Frontal cortex (tissue), 4 donors: ENCODE measurements around the gene TMPRSS9. TPM values are rescaled to one million over a fixed set of nuclear protein-coding genes. Genes with fewer than 3 reads are reported as not detected.

ENCODE experiments used
- DNase-seq, 2 donors: peaks; one replicate each; pipeline ENCODE4 v3.0.0; 2012; ENCODE audit warnings: low spot score in 2 of 2
- FAIRE-seq: peaks from 2 replicates; lab custom pipeline; 2012; peaks lifted over from hg19 to GRCh38; lab: Jason Lieb, UNC
- total RNA-seq: library from RNA; depleted of rRNA; stranded (reverse); fragments of >200 nt; gene quantifications from one replicate; pipeline ENCODE4 v1.2.3, GENCODE V29; 2014
- donor health status: control.
- donor health status: control.
- donor health status: control.

Gene TMPRSS9
- total RNA-seq, 1 donor from 2014 or later: 0.41 TPM

GRCh38 chr19:2427429-2428320 lies 67.6 kb downstream of the TMPRSS9 start, which contains the start of gene TIMM13:
Gene TIMM13 (minus strand): TSS chr19:2427586. CDS start chr19:2427533, 53 bp downstream.
- no peak for FAIRE-seq
- DNase-seq: peak; percentile 99

GRCh38 chr19:2428321-2428690 lies 68.2 kb downstream of the TMPRSS9 start:
- FAIRE-seq: no peak
- no peak for DNase-seq

GRCh38 chr19:2428756-2429711 lies 69.0 kb downstream of the TMPRSS9 start:
- DNase-seq: no peak

GRCh38 chr19:2429917-2430535 lies 70.0 kb downstream of the TMPRSS9 start:
- DNase-seq (no peak), FAIRE-seq (no peak)

More at GRCh38 chr19:2428756-2429711, 69.0 kb downstream of the TMPRSS9 start:
- no peak for FAIRE-seq

GRCh38 chr19:2431318-2432055 lies 71.4 kb downstream of the TMPRSS9 start:
- FAIRE-seq (no peak), DNase-seq (no peak)

GRCh38 chr19:2432131-2432848 lies 72.2 kb downstream of the TMPRSS9 start:
- DNase-seq: no peak
- no peak for FAIRE-seq

- FAIRE-seq: no peak
Measured at GRCh38 chr19:2433854-2434253, 73.8 kb downstream of the TMPRSS9 start.

GRCh38 chr19:2434267-2434666 lies 74.2 kb downstream of the TMPRSS9 start:
- no peak for DNase-seq

More at GRCh38 chr19:2433854-2434253, 73.8 kb downstream of the TMPRSS9 start:
- DNase-seq: no peak

GRCh38 chr19:2434721-2435265 lies 74.7 kb downstream of the TMPRSS9 start:
- no peak for DNase-seq
- FAIRE-seq: no peak

More at GRCh38 chr19:2434267-2434666, 74.2 kb downstream of the TMPRSS9 start:
- FAIRE-seq: no peak

- FAIRE-seq: no peak
- no peak for DNase-seq
Measured at GRCh38 chr19:2436384-2436783, 76.3 kb downstream of the TMPRSS9 start.

- no peak for DNase-seq
- no peak for FAIRE-seq
Measured at GRCh38 chr19:2436926-2437325, 76.9 kb downstream of the TMPRSS9 start.

GRCh38 chr19:2438178-2438577 lies 78.1 kb downstream of the TMPRSS9 start:
- DNase-seq: no peak
- FAIRE-seq: no peak

- no peak for DNase-seq
- FAIRE-seq: no peak
Measured at GRCh38 chr19:2440515-2440914, 80.5 kb downstream of the TMPRSS9 start.

GRCh38 chr19:2441096-2441752 lies 81.2 kb downstream of the TMPRSS9 start:
- FAIRE-seq: no peak
- no peak for DNase-seq

GRCh38 chr19:2443116-2443784 lies 83.2 kb downstream of the TMPRSS9 start:
- FAIRE-seq (no peak), DNase-seq (no peak)

- FAIRE-seq (no peak), DNase-seq (no peak)
Measured at GRCh38 chr19:2443785-2444182, 83.7 kb downstream of the TMPRSS9 start.

- FAIRE-seq (no peak), DNase-seq (no peak)
Measured at GRCh38 chr19:2444251-2445002, 84.4 kb downstream of the TMPRSS9 start.
